Tibial nerve (tissue), 4 donors: ENCODE data around the gene CAPN13.

Source experiments
- EP300 ChIP-seq, 2 donors: sonication (generic); formaldehyde crosslinking; IDR thresholded peaks; one replicate each; pipeline ENCODE4 v1.6.1; 2017; ENCODE audit warnings: antibody characterized with exemption in 2 of 2, mild to moderate bottlenecking in 1 of 2
- POLR2A ChIP-seq, 2 donors: fragments of 450-650 bp; IDR thresholded peaks; one replicate each; pipeline ENCODE4 v1.6.1; 2017; ENCODE audit warnings: antibody characterized with exemption in 2 of 2, mild to moderate bottlenecking in 2 of 2, moderate library complexity in 2 of 2
- TF ChIP-seq, protein P1 (sequence below), 5 experiments: fragments of 200-600 bp in 3 of 5; fragments of 450-650 bp in 2 of 5; sonication (generic) in 3 of 5; IDR thresholded peaks; one replicate each; pipeline ENCODE4 v1.5.1; 2016 to 2019; ENCODE audit warnings: antibody characterized with exemption in 5 of 5, mild to moderate bottlenecking in 3 of 5, moderate library complexity in 2 of 5

GRCh38 chr2:30756971-30757370 lies 50.3 kb downstream of the CAPN13 start:
- TF ChIP-seq, protein P1, sequence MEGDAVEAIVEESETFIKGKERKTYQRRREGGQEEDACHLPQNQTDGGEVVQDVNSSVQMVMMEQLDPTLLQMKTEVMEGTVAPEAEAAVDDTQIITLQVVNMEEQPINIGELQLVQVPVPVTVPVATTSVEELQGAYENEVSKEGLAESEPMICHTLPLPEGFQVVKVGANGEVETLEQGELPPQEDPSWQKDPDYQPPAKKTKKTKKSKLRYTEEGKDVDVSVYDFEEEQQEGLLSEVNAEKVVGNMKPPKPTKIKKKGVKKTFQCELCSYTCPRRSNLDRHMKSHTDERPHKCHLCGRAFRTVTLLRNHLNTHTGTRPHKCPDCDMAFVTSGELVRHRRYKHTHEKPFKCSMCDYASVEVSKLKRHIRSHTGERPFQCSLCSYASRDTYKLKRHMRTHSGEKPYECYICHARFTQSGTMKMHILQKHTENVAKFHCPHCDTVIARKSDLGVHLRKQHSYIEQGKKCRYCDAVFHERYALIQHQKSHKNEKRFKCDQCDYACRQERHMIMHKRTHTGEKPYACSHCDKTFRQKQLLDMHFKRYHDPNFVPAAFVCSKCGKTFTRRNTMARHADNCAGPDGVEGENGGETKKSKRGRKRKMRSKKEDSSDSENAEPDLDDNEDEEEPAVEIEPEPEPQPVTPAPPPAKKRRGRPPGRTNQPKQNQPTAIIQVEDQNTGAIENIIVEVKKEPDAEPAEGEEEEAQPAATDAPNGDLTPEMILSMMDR (IDR thresholded peaks at IDR 0.05) = no peak
- TF ChIP-seq POLR2A (IDR thresholded peaks at IDR 0.05) = no peak
- TF ChIP-seq EP300 (IDR thresholded peaks at IDR 0.05) = no peak
